ENCODE measurements around the gene IL25. TPM values are rescaled to one million over a fixed set of nuclear protein-coding genes. Genes with fewer than 3 reads are reported as not detected.

Gene IL25
- total RNA-seq, 4 donors from 2014 or later: not detected

DNA sequence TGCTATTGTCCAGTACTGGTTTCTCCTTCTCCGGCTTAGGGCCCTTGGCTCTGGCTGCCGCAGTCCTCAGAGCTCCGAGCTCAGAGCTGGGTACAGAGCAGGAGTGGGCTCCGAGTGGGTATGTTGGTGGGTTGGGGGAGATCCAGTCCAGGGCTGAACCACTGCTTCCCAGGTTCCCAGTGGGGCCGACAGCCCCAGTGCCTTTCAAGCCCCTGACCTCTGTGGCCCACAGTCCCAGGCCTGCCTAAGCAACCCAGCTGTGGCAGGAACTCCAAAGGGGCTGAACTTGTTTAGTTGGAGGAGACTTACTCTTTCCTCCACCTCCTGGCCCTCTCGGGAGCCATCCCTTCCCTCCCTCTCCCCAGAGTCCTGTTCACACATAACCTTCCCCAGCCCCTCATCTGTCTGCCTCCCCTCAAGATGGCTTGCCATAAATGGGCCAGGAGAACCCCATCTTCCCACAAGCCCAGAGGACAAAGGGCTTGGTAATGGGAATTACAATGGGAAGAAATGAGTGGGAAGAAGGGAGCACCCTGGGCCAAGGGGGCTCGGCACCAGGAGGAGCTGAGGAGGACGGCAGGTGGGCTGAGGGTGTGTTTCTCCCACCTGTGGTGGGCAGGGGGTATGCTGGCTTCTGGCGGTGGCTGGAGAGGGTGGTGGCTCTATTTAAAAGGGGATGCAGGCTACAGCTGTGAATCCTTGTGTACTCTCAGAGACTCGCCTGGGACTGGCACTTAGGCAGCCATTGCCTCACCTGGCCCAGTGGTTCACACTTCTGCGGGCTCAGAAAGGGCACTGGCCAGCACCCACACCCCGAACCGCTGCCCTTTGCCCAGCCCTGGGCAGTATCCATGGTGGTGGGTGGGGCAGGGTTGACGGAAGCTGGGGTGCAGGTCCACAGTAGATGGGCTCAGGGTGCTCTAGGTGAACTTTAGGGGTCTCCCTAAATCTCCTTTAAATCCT, 39.2 kb downstream of the IL25 start:
- peaks cover 0 to 10% (median 0%) of the 10 kb centered on the region in 4 donors for H3K27me3 ChIP-seq
- 80% methylated on average over 7 of the region's 14 CpGs for WGBS
- DNase-seq (ENCODE audit: extremely low spot score): no peak
- peaks cover 0 to 52% (median 0%) of the 10 kb centered on the region in 4 donors for H3K36me3 ChIP-seq
- no peaks in the 10 kb centered on the region for H3K9me3 ChIP-seq
- H3K4me1 ChIP-seq: peaks cover 0 to 6% (median 0%) of the 10 kb centered on the region in 4 donors
- TF ChIP-seq, protein P1, sequence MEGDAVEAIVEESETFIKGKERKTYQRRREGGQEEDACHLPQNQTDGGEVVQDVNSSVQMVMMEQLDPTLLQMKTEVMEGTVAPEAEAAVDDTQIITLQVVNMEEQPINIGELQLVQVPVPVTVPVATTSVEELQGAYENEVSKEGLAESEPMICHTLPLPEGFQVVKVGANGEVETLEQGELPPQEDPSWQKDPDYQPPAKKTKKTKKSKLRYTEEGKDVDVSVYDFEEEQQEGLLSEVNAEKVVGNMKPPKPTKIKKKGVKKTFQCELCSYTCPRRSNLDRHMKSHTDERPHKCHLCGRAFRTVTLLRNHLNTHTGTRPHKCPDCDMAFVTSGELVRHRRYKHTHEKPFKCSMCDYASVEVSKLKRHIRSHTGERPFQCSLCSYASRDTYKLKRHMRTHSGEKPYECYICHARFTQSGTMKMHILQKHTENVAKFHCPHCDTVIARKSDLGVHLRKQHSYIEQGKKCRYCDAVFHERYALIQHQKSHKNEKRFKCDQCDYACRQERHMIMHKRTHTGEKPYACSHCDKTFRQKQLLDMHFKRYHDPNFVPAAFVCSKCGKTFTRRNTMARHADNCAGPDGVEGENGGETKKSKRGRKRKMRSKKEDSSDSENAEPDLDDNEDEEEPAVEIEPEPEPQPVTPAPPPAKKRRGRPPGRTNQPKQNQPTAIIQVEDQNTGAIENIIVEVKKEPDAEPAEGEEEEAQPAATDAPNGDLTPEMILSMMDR (IDR thresholded peaks at IDR 0.05): no peak
- TF ChIP-seq EP300 (IDR thresholded peaks at IDR 0.05) (no peak), POLR2A (IDR thresholded peaks at IDR 0.05; ENCODE audit: low read depth) (no peak), POLR2AphosphoS5 (IDR thresholded peaks at IDR 0.05) (no peak)
- no peak overlapping the region for H3K4me3 ChIP-seq
- H3K27ac ChIP-seq (replicated peaks in 1 of 4): no peak overlapping the region
- intact Hi-C loops (cut with DNase I): no loop called here

DNA sequence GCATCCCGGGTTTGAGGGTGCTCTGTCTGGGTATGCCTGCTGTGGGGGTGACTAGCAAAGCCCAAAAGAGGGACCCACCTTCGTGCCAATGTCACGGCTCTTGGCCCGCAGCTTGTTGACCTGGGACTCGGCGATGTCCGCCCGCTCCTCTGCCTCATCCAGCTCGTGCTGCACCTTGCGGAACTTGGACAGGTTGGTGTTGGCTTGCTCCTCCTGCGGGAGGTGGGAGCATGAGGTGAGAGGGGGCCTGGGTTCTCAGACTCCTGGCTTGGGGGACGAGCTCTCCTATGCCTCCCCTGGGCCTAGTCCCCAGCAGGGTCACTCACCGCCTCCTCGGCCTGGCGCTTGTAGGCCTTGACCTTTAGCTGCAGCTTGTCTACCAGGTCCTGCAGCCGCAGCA, 41.1 kb downstream of the IL25 start:
- intact Hi-C loops (cut with DNase I): no loop called here
- Histone ChIP-seq H3K9me3 (no peaks in the 10 kb centered on the region), H3K36me3 (peaks cover 0 to 66% (median 0%) of the 10 kb centered on the region in 4 donors), H3K27ac (replicated peaks in 1 of 4) (no peak overlapping the region), H3K4me3 (no peak overlapping the region), H3K4me1 (peaks cover 0 to 6% (median 0%) of the 10 kb centered on the region in 4 donors), H3K27me3 (peaks cover 0 to 5% (median 0%) of the 10 kb centered on the region in 4 donors)
- WGBS: 93% methylated on average over 15 of the region's 16 CpGs
- TF ChIP-seq EP300 (IDR thresholded peaks at IDR 0.05) (no peak), POLR2A (IDR thresholded peaks at IDR 0.05; ENCODE audit: low read depth) (no peak), POLR2AphosphoS5 (IDR thresholded peaks at IDR 0.05) (no peak)
- TF ChIP-seq, protein P1 (IDR thresholded peaks at IDR 0.05): no peak
- no peak for DNase-seq (ENCODE audit: extremely low spot score)

DNA sequence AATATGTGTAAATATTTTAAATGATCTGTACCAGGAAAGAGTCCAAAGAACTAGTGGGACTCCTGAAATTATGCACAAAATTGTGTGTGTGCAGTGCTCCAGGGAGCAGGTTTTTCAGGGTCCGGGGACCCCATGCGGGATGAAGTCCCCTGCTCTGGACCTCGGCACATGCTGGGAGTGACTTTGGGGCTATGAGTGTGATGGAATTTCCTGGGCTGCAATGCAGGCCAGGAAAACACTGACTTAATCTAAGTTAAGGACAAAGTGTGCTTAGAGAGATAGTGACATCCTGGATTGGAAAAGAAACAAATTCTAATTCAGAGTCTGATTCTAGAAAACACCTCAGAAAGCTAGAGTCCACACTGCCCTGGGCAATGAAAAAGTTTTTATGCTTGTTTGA, 41.6 kb downstream of the IL25 start:
- 73% methylated on average over 3 of the region's 3 CpGs for WGBS
- peaks cover 0 to 72% (median 0%) of the 10 kb centered on the region in 4 donors for H3K36me3 ChIP-seq
- TF ChIP-seq EP300 (IDR thresholded peaks at IDR 0.05) (no peak), POLR2A (IDR thresholded peaks at IDR 0.05; ENCODE audit: low read depth) (no peak)
- no peak overlapping the region for H3K27ac ChIP-seq (replicated peaks in 1 of 4)
- DNase-seq (ENCODE audit: extremely low spot score): no peak
- no peaks in the 10 kb centered on the region for H3K9me3 ChIP-seq
- intact Hi-C loops (cut with DNase I): no loop called here
- no peak overlapping the region for H3K4me3 ChIP-seq
- H3K27me3 ChIP-seq: peaks cover 0 to 5% (median 0%) of the 10 kb centered on the region in 4 donors
- H3K4me1 ChIP-seq: peaks cover 0 to 1% (median 0%) of the 10 kb centered on the region in 4 donors

DNA sequence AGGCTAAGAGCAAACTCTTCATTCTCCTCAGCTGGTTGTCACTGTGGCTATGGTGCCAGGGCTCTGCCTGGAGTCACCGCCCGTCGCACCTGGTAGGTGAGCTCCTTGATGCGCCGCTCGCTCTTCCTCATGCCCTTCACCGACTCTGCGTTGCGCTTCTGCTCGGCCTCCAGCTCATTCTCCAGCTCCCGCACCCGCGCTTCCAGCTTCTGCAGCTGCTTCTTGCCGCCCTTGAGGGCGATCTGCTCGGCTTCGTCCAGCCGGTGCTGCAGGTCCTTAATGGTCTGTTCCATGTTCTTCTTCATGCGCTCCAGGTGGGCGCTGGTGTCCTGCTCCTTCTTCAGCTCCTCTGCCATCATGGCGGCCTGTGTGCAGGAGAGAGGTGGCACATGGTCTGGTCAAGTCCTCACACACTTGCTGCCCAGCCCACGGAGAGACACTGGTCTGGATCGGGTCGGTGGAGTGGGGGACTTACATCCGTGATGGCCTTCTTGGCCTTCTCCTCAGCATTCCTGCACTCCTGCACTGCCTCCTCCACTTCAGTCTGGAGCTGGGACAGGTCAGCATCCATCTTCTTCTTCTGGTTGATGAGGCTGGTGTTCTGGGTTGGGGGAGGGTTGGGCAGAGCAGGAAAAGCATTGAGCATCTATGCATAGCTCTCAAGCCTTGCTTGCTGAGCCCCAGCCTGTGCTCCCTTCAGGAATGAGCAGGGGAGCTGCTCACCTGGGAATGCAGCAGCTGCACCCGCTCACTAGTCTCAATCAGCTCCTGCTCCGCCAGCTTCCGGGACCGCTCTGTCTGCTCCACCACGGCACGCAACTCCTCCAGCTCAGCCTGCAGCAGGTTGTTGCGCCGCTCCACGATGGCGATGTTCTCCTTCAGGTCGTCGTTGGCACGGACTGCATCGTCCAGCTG, 42.6 kb downstream of the IL25 start:
- Histone ChIP-seq H3K9me3 (no peaks in the 10 kb centered on the region), H3K27ac (replicated peaks in 1 of 4) (no peak overlapping the region), H3K4me1 (no peaks in the 10 kb centered on the region), H3K4me3 (no peak overlapping the region), H3K36me3 (peaks cover 0 to 77% (median 0%) of the 10 kb centered on the region in 4 donors), H3K27me3 (peaks cover 0 to 5% (median 0%) of the 10 kb centered on the region in 4 donors)
- no peak for DNase-seq (ENCODE audit: extremely low spot score)
- WGBS: 94% methylated on average over 34 of the region's 39 CpGs
- intact Hi-C loops (cut with DNase I): no loop called here
- TF ChIP-seq, protein P1 (IDR thresholded peaks at IDR 0.05): no peak
- TF ChIP-seq POLR2A (IDR thresholded peaks at IDR 0.05; ENCODE audit: low read depth) (no peak), EP300 (IDR thresholded peaks at IDR 0.05) (no peak), POLR2AphosphoS5 (IDR thresholded peaks at IDR 0.05) (no peak)

Data from esophagus muscularis mucosa (tissue), 4 donors.